ENCODE data around the gene CAMKK2. TPM values are rescaled to one million over a fixed set of nuclear protein-coding genes. Genes with fewer than 3 reads are reported as not detected.
"Not testable (repeated sequence)": the region's sequence is repeated elsewhere in the genome, so short reads cannot be mapped to it uniquely, and the experiment has no call there.

Gene CAMKK2
- total RNA-seq, 2 donors from 2014 or later, result 15.0 to 27.7 TPM

GRCh38 chr12:121209624-121210572 is 86.6 kb downstream of the CAMKK2 start, which contains the start of gene P2RX4:
P2RX4 (plus strand) TSS chr12:121210129; CDS start chr12:121210165, 36 bp downstream.
- DNase-seq (ENCODE audit: low spot score in 2 of 2) (peak; percentile 87 to 90), ATAC-seq (peak; percentile 80 to 89)
- peaks cover 0 to 2% of the 10 kb centered on the region in 2 donors for H3K9me3 Mint-ChIP-seq
- peak within 1 kb of the TSS; percentile 89 to 94 for H3K27ac Mint-ChIP-seq
- peaks cover 0 to 7% of the 10 kb centered on the region in 2 donors for H3K36me3 Mint-ChIP-seq

DNA sequence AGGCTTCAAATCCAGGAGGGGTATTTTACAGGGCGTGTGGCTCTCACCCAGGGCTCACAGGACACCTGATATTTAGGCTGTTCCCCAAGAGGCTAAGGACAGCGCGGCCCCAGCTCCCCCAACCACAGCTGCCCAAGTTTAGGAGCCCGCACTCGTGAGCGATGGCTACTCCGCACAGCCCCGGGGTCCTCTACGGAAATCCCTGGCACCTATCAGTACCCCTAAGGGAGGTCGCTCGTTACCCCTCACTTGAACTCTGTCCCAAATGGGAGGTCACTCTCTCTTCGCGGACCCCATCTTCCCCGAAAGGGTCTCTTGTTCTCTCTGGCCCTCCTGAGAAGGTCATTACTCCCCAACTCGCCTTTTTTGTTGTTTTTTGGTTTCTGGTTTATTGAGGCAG is 87.3 kb downstream of the CAMKK2 start:
- Mint-ChIP-seq H3K9me3 (peaks cover 0 to 4% of the 10 kb centered on the region in 2 donors), H3K36me3 (peaks cover 0 to 7% of the 10 kb centered on the region in 2 donors), H3K27ac (peak overlapping the region; percentile 86 to 89)
- ATAC-seq (no peak), DNase-seq (ENCODE audit: low spot score in 2 of 2) (no peak)

DNA sequence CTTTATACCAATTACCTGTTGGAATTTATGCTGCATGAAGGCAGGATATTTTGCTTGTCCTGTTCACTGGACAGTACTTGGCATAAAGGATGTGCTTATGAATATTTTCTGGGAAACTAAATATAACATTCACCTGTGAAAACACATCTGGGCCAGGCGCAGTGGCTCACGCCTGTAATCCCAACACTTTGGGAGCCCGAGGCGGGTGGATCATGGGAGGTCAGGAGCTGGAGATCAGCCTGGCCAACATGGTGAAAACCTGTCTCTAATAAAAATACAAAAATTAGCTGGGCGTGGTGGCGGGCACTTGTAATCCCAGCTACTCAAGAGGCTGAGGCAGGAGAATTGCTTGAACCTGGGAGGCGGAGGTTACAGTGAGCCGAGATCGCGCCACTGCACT is 87.9 kb downstream of the CAMKK2 start:
- not testable (repeated sequence) for ATAC-seq; H3K9me3 Mint-ChIP-seq; DNase-seq (ENCODE audit: low spot score in 2 of 2); H3K36me3 Mint-ChIP-seq; H3K27ac Mint-ChIP-seq

DNA sequence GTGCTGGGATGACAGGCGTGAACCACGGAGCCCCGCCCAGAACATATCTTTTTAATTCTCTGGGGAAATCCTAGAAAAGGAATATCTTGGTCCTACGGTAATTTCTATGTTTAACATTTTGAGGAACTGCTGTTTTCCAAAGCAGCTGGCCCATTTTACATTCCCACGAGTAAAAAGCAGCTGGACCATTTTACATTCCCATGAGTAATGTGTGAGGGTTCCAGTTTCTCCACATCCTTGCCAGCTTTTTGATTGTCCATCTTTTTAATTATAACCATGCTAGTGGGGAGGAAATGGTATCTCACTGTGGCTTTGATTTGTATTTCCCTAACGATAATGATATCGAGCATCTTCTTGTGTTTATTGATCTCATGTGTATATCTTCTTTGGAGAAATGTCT is 91.0 kb downstream of the CAMKK2 start:
- DNase-seq (ENCODE audit: low spot score in 2 of 2), result no peak
- no peak overlapping the region for H3K27ac Mint-ChIP-seq
- no peak for ATAC-seq
- H3K9me3 Mint-ChIP-seq, result peaks cover 0 to 4% of the 10 kb centered on the region in 2 donors
- H3K36me3 Mint-ChIP-seq, result peaks cover 0 to under 1% of the 10 kb centered on the region in 2 donors

- no peak for ATAC-seq
Observed at GRCh38 chr12:121203482-121203881, 93.0 kb downstream of the CAMKK2 start.

GRCh38 chr12:121202407-121203355 is 93.8 kb downstream of the CAMKK2 start:
- Mint-ChIP-seq H3K9me3 (peaks cover 0 to 4% of the 10 kb centered on the region in 2 donors), H3K36me3 (no peaks in the 10 kb centered on the region), H3K27ac (no peak overlapping the region)
- no peak for DNase-seq (ENCODE audit: low spot score in 2 of 2)
- no peak for ATAC-seq

More at GRCh38 chr12:121203482-121203881, 93.0 kb downstream of the CAMKK2 start:
- Mint-ChIP-seq H3K36me3 (no peaks in the 10 kb centered on the region), H3K27ac (no peak overlapping the region), H3K9me3 (peaks cover 0 to 4% of the 10 kb centered on the region in 2 donors)
- no peak for DNase-seq (ENCODE audit: low spot score in 2 of 2)

- not testable (repeated sequence) for H3K27ac Mint-ChIP-seq; ATAC-seq; H3K36me3 Mint-ChIP-seq; H3K9me3 Mint-ChIP-seq; DNase-seq (ENCODE audit: low spot score in 2 of 2)
Observed at GRCh38 chr12:121201140-121201539, 95.4 kb downstream of the CAMKK2 start.

- DNase-seq (ENCODE audit: low spot score in 2 of 2) (no peak), ATAC-seq (no peak)
- H3K36me3 Mint-ChIP-seq, result no peaks in the 10 kb centered on the region
- no peaks in the 10 kb centered on the region for H3K9me3 Mint-ChIP-seq
- H3K27ac Mint-ChIP-seq, result no peak overlapping the region
Observed at GRCh38 chr12:121198949-121199348, 97.6 kb downstream of the CAMKK2 start.

- ATAC-seq (peak; percentile 28 to 45), DNase-seq (ENCODE audit: low spot score in 2 of 2) (no peak)
- Mint-ChIP-seq H3K9me3 (no peaks in the 10 kb centered on the region), H3K36me3 (no peaks in the 10 kb centered on the region), H3K27ac (peak overlapping the region in 1 of 2 donors; percentile 69)
Observed at GRCh38 chr12:121196902-121197301, 99.6 kb downstream of the CAMKK2 start.

DNA sequence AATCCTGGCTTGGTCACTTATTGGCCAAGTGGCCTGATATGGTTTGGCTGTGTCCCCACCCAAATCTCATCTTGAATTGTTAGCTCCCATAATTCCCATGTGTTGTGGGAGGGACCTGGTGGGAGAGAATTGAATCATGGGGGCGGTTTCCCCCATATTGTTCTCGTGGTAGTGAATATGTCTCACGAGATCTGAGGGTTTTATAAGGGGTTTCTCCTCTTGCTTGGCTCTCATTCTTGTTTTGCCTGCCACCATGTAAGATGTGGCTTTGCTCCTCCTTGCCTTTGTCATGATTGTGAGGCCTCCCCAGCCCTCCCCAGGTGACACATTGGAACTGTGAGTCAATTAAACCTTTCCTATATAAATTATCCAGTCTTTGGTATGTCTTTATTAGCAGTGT is 105.4 kb downstream of the CAMKK2 start:
- peak overlapping the region in 1 of 2 donors; percentile 24 for H3K27ac Mint-ChIP-seq
- H3K9me3 Mint-ChIP-seq, result no peaks in the 10 kb centered on the region
- ATAC-seq (peak in 1 of 2 donors; percentile 28), DNase-seq (ENCODE audit: low spot score in 2 of 2) (no peak)
- no peaks in the 10 kb centered on the region for H3K36me3 Mint-ChIP-seq

DNA sequence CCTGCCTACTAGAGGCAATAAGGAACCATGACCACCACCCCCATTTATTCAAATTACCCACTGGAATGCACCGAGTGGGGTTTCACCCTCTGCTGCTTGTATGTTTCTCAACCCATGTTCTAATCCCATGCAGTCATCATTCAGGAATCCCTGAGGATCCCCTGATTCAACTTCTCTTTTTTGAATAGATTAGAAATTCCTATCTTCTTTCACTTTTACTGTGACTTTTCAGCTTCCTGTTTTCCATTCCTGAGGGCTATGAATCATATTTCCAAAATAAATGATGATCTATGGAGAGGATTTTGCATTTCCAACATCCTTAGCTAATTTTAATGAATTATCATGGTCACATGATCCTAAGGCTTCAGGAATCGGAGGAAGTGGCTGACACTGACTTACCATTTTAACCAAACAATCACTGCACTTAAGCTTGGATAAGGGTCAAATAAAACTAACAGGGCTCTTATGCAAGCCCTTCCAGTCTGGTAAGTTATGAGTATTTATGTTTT is 105.9 kb downstream of the CAMKK2 start:
- DNase-seq (ENCODE audit: low spot score in 2 of 2) (no peak), ATAC-seq (no peak)
- Mint-ChIP-seq H3K36me3 (no peaks in the 10 kb centered on the region), H3K27ac (no peak overlapping the region), H3K9me3 (no peaks in the 10 kb centered on the region)

- H3K27ac Mint-ChIP-seq, result no peak overlapping the region
- no peaks in the 10 kb centered on the region for H3K9me3 Mint-ChIP-seq
- no peak for ATAC-seq
- no peaks in the 10 kb centered on the region for H3K36me3 Mint-ChIP-seq
- DNase-seq (ENCODE audit: low spot score in 2 of 2), result no peak
Observed at GRCh38 chr12:121189619-121190155, 106.8 kb downstream of the CAMKK2 start.

GRCh38 chr12:121189131-121189530 is 107.4 kb downstream of the CAMKK2 start:
- no peak for DNase-seq (ENCODE audit: low spot score in 2 of 2)
- no peak overlapping the region for H3K27ac Mint-ChIP-seq
- ATAC-seq, result no peak
- no peaks in the 10 kb centered on the region for H3K9me3 Mint-ChIP-seq
- H3K36me3 Mint-ChIP-seq, result no peaks in the 10 kb centered on the region

DNA sequence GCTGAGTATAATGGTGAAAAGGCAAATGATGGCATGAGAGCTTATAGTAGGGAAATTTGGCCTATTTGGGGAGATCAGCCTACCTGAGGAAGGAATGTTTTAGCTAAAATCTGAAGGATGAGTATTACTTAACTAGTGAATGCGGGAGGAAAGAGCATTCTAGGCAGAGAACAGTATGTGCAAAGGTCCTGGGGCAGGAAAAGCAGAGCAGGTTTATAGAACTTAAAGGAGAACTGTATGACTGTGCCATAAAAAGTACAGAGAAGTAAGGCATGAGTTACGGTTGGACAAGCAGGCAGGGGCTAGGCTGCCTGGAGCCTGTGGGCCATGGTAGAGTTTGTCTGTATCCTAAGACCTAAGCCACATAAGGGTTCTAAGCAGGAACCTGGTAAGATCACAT is 108.3 kb downstream of the CAMKK2 start:
- no peak for ATAC-seq
- H3K27ac Mint-ChIP-seq, result no peak overlapping the region
- no peak for DNase-seq (ENCODE audit: low spot score in 2 of 2)
- no peaks in the 10 kb centered on the region for H3K9me3 Mint-ChIP-seq
- no peaks in the 10 kb centered on the region for H3K36me3 Mint-ChIP-seq
